ENCODE measurements around the gene TSHZ2.

DNA sequence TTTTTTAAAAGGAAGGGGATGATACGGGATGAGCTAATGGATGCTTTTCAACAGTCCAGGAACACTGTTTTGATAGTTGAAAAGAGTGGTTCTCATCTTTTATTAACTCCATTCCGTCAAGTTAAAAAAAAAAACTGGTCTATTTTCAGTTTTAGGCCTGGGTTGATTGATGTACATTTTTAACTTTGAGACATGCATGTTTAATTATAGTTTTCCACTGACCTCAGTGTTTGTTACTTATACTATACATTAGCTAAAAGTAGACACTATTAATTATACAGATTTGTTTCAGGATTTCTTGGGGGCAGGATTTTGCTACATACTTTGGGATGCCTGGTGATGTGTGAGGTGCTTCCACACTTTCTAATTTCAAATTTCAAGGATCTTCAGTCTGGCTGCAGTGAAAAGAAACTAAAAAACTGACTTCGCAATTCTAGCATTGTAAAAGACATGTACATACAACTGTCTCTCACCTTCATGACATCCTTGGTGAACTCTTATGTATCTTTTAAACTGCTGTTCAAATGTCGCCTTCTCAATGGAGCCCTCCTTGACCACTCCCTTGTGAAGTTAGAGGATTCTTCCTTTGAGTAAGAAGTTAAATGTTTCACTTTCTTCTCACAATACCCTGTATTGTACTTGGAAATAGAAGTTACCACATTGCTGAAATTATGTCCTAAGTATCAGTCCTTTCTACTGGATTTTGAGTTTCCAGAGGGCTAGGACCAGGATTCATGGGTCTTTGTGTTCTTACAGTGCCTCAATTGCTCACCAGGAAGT, 101.7 kb downstream of the TSHZ2 start:
- TF ChIP-seq, protein P1, sequence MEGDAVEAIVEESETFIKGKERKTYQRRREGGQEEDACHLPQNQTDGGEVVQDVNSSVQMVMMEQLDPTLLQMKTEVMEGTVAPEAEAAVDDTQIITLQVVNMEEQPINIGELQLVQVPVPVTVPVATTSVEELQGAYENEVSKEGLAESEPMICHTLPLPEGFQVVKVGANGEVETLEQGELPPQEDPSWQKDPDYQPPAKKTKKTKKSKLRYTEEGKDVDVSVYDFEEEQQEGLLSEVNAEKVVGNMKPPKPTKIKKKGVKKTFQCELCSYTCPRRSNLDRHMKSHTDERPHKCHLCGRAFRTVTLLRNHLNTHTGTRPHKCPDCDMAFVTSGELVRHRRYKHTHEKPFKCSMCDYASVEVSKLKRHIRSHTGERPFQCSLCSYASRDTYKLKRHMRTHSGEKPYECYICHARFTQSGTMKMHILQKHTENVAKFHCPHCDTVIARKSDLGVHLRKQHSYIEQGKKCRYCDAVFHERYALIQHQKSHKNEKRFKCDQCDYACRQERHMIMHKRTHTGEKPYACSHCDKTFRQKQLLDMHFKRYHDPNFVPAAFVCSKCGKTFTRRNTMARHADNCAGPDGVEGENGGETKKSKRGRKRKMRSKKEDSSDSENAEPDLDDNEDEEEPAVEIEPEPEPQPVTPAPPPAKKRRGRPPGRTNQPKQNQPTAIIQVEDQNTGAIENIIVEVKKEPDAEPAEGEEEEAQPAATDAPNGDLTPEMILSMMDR (IDR thresholded peaks at IDR 0.05) = no peak
- TF ChIP-seq POLR2A (IDR thresholded peaks at IDR 0.05) = no peak

Measured in testis (tissue), 2 donors.